Upper lobe of right lung (tissue), 1 donor: Measurements from ENCODE around the gene OSBP. TPM values are rescaled to one million over a fixed set of nuclear protein-coding genes. Genes with fewer than 3 reads are reported as not detected.

Experiments used
- ATAC-seq: fragments of 200-7000 bp; cut with Tn5 transposase; one replicate; pipeline ENCODE4 v1.9.1; 2020; ENCODE audit warnings: mild to moderate bottlenecking, moderate library complexity
- DNase-seq: peaks from one replicate; pipeline ENCODE4 v3.0.0-alpha.2; 2020
- H3K27ac ChIP-seq: fragments of 200-600 bp; one replicate; pipeline ENCODE4 v1.8.0; 2022
- H3K27me3 ChIP-seq: fragments of 200-600 bp; one replicate; pipeline ENCODE4 v1.8.0; 2022; ENCODE audit warnings: mild to moderate bottlenecking
- H3K36me3 ChIP-seq: fragments of 200-600 bp; one replicate; pipeline ENCODE4 v1.8.0; 2022
- H3K4me1 ChIP-seq: fragments of 200-600 bp; one replicate; pipeline ENCODE4 v1.8.0; 2022
- H3K4me3 ChIP-seq: fragments of 200-600 bp; one replicate; pipeline ENCODE4 v1.8.0; 2022; ENCODE audit warnings: mild to moderate bottlenecking
- H3K9me3 ChIP-seq: fragments of 200-600 bp; one replicate; pipeline ENCODE4 v1.8.0; 2022
- CTCF ChIP-seq: fragments of 200-600 bp; IDR thresholded peaks from one replicate; pipeline ENCODE4 v1.8.0; 2022; ENCODE audit warnings: antibody characterized with exemption
- intact Hi-C: fragments of 100-400 bp; cut with DNase I; formaldehyde crosslinking; loops from one replicate; pipeline ENCODE4 v1.11.0; 2022
- long read RNA-seq: library from polyadenylated mRNA; unstranded; transcript quantifications from one replicate; pipeline ENCODE4 v2.0.0, GENCODE V29; 2021
- total RNA-seq: library from RNA; stranded (reverse); fragmentation: NEBNext Ultra II Directional; extraction: Animal tissue kit (Norgen Biotek cat#: 25700); gene quantifications from one replicate; pipeline ENCODE4 v1.2.1, GENCODE V29; 2021
- donor health status: DM: no; HTN: yes; CAD: no; lungs with severe emphysema.

Gene OSBP
- 39.9 TPM for total RNA-seq
- long read RNA-seq, full-length matches to known transcripts: 133 of 157 reads
- long read RNA-seq, partial matches to known transcripts: 14 of 157 reads
- long read RNA-seq, other reads (novel, unspliced or antisense): 10 of 157 reads

GRCh38 chr11:59615637-59616395, at the start of gene OSBP:
Gene OSBP (minus strand): TSS chr11:59615774. CDS start chr11:59615664, 110 bp downstream.
- peak; percentile 94 for ATAC-seq
- peak within 1 kb of the TSS; percentile 85 for H3K4me3 ChIP-seq
- intact Hi-C loops: no loop called here

GRCh38 chr11:59660621-59661020, 45.0 kb upstream of the OSBP start:
- Histone ChIP-seq H3K36me3 (peaks cover 91% of the 10 kb centered on the region), H3K27ac (no peak overlapping the region), H3K4me3 (no peak overlapping the region), H3K4me1 (peaks cover 19% of the 10 kb centered on the region), H3K27me3 (no peaks in the 10 kb centered on the region), H3K9me3 (no peaks in the 10 kb centered on the region)
- intact Hi-C loops: no loop called here
- ATAC-seq: peak; percentile 62
- no peak for TF ChIP-seq CTCF
- DNase-seq: no peak

More at GRCh38 chr11:59615637-59616395, at the start of gene OSBP:
- TF ChIP-seq CTCF: no peak
- DNase-seq: peak; percentile 97
- Histone ChIP-seq H3K4me1 (peaks cover 35% of the 10 kb centered on the region), H3K36me3 (no peaks in the 10 kb centered on the region), H3K27ac (peak within 1 kb of the TSS; percentile 89), H3K27me3 (no peaks in the 10 kb centered on the region), H3K9me3 (no peaks in the 10 kb centered on the region)

- no peak overlapping the region for H3K4me3 ChIP-seq
These were observed 44.4 kb upstream of the OSBP start for GRCh38 chr11:59659981-59660380.

GRCh38 chr11:59658036-59658435, 42.5 kb upstream of the OSBP start:
- Histone ChIP-seq H3K4me1 (peaks cover 13% of the 10 kb centered on the region), H3K27me3 (no peaks in the 10 kb centered on the region), H3K27ac (no peak overlapping the region), H3K9me3 (no peaks in the 10 kb centered on the region), H3K36me3 (peaks cover 91% of the 10 kb centered on the region), H3K4me3 (no peak overlapping the region)
- intact Hi-C loops: no loop called here
- no peak for TF ChIP-seq CTCF
- no peak for ATAC-seq
- DNase-seq: no peak

More at GRCh38 chr11:59659981-59660380, 44.4 kb upstream of the OSBP start:
- ATAC-seq (no peak), DNase-seq (no peak)
- H3K9me3 ChIP-seq: no peaks in the 10 kb centered on the region
- H3K27ac ChIP-seq: no peak overlapping the region
- peaks cover 91% of the 10 kb centered on the region for H3K36me3 ChIP-seq
- TF ChIP-seq CTCF: no peak
- intact Hi-C loops: no loop called here
- no peaks in the 10 kb centered on the region for H3K27me3 ChIP-seq
- H3K4me1 ChIP-seq: peaks cover 19% of the 10 kb centered on the region

- no peaks in the 10 kb centered on the region for H3K9me3 ChIP-seq
- peaks cover 100% of the 10 kb centered on the region for H3K36me3 ChIP-seq
- no peaks in the 10 kb centered on the region for H3K27me3 ChIP-seq
- H3K27ac ChIP-seq: no peak overlapping the region
- ATAC-seq: no peak
- peaks cover under 1% of the 10 kb centered on the region for H3K4me1 ChIP-seq
- no peak for DNase-seq
- intact Hi-C loops: no loop called here
- TF ChIP-seq CTCF: no peak
- no peak overlapping the region for H3K4me3 ChIP-seq
These were observed 39.3 kb upstream of the OSBP start for GRCh38 chr11:59654893-59655292.
